ENCODE data around the gene RXFP2. TPM values are rescaled to one million over a fixed set of nuclear protein-coding genes. Genes with fewer than 3 reads are reported as not detected.

The RXFP2 gene
- total and polyA plus RNA-seq, 2 of the 8 experiments (the other 6 are each of a cell fraction or from before 2014, with no cell fraction given): not detected

GRCh38 chr13:31798189-31798588, 58.9 kb downstream of the RXFP2 start (continued):
- TF ChIP-seq KDM5A (IDR thresholded peaks at IDR 0.05; ENCODE audit: low read length): no peak
- TF ChIP-seq TCF12 (IDR thresholded peaks at IDR 0.05; ENCODE audit: low read depth, low read length): no peak
- TF ChIP-seq, protein P1, sequence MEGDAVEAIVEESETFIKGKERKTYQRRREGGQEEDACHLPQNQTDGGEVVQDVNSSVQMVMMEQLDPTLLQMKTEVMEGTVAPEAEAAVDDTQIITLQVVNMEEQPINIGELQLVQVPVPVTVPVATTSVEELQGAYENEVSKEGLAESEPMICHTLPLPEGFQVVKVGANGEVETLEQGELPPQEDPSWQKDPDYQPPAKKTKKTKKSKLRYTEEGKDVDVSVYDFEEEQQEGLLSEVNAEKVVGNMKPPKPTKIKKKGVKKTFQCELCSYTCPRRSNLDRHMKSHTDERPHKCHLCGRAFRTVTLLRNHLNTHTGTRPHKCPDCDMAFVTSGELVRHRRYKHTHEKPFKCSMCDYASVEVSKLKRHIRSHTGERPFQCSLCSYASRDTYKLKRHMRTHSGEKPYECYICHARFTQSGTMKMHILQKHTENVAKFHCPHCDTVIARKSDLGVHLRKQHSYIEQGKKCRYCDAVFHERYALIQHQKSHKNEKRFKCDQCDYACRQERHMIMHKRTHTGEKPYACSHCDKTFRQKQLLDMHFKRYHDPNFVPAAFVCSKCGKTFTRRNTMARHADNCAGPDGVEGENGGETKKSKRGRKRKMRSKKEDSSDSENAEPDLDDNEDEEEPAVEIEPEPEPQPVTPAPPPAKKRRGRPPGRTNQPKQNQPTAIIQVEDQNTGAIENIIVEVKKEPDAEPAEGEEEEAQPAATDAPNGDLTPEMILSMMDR (IDR thresholded peaks at IDR 0.05; ENCODE audit: control extremely low read depth in 1 of 3, insufficient read depth in 1 of 3, low read depth in 1 of 3, low read length in 3 of 3): no peak
- no peak for TF ChIP-seq EGR1 (IDR thresholded peaks at IDR 0.05; ENCODE audit: borderline replicate concordance, low read depth, low read length)
